GM13976 (cell line): ENCODE measurements around the gene HTR2A.
A peak's percentile ranks its signal among the peaks of the same experiment; 100 is the strongest.

ENCODE experiments used
- DNase-seq: peaks from one replicate; pipeline ENCODE4 v3.0.0; 2012; ENCODE audit warnings: low spot score
- in situ Hi-C: fragments of 300-500 bp; cut with MboI; formaldehyde crosslinking; loops from one replicate; pipeline ENCODE4 v1.12.0; 2022; ENCODE audit warnings: low sequenced_read_pairs, mixed read lengths, inconsistent platforms; ENCODE audit not compliant: unreplicated experiment
- TF ChIP-seq, protein P1 (sequence below): IDR thresholded peaks from 2 replicates; pipeline ENCODE4 v1.5.1; 2012; ENCODE audit warnings: borderline replicate concordance, mild to moderate bottlenecking; ENCODE audit not compliant: insufficient read depth; ENCODE audit errors: extremely low read depth, missing control alignments, control extremely low read depth

Gene HTR2A

DNA sequence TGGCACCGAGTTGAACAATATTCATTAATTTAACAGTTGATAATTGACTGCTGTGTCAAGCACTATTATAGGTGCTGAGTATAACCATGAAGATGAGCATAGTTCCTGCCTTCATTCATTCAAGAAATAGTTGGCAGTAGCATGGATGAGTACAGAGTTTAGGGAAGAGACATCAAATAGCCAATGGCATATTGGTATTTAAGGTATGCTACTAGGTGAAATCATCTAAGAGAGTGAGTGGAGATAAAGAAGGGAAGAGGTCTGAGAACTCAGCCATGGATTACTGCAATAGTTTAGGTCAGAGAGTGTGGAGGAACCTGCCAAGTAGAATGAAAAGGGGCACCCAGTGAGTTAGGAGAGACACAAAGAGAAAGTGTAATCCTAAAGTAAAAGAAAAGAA is 4.9 kb upstream of the HTR2A start:
- in situ Hi-C loops: no loop called here

DNA sequence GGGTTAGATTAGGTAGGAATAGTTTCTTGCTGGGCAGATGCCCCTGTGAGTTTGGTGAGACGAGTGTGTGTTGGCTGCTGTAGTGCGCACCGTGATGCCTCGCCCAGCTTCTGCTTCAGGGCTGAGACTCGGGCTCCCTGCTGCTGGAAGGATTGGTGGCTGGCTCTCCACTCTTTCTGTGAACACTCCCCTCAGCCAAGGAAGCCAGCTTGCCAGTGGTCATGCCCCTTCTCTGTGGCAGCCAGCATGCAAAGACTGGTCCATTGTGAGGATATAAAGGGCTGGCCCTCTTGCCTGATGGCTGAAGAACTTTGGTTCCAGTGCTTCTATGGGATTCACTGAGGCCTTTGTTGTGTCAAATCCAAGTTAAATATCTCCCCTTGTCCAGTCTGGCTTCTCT is 2.9 kb upstream of the HTR2A start:
- in situ Hi-C loops: no loop called here
- DNase-seq: no peak
- TF ChIP-seq, protein P1, sequence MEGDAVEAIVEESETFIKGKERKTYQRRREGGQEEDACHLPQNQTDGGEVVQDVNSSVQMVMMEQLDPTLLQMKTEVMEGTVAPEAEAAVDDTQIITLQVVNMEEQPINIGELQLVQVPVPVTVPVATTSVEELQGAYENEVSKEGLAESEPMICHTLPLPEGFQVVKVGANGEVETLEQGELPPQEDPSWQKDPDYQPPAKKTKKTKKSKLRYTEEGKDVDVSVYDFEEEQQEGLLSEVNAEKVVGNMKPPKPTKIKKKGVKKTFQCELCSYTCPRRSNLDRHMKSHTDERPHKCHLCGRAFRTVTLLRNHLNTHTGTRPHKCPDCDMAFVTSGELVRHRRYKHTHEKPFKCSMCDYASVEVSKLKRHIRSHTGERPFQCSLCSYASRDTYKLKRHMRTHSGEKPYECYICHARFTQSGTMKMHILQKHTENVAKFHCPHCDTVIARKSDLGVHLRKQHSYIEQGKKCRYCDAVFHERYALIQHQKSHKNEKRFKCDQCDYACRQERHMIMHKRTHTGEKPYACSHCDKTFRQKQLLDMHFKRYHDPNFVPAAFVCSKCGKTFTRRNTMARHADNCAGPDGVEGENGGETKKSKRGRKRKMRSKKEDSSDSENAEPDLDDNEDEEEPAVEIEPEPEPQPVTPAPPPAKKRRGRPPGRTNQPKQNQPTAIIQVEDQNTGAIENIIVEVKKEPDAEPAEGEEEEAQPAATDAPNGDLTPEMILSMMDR: no peak

More for the DNA sequence above, 4.9 kb upstream of the HTR2A start:
- DNase-seq: no peak
- TF ChIP-seq, protein P1: no peak

DNA sequence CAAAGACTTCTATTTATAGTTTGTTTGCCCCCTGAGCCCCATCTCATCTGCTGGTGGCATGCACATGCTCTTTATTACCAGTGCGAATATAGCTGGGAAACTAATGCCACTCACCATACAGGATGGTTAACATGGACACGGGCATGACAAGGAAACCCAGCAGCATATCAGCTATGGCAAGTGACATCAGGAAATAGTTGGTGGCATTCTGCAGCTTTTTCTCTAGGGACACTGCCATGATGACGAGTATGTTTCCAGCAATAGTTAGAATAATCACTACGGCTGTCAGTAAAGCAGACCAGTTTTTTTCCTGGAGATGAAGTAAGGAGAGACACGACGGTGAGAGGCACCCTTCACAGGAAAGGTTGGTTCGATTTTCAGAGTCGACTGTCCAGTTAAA is 1.5 kb downstream of the HTR2A start:
- in situ Hi-C loops: no loop called here
- DNase-seq: no peak
- TF ChIP-seq, protein P1: no peak

DNA sequence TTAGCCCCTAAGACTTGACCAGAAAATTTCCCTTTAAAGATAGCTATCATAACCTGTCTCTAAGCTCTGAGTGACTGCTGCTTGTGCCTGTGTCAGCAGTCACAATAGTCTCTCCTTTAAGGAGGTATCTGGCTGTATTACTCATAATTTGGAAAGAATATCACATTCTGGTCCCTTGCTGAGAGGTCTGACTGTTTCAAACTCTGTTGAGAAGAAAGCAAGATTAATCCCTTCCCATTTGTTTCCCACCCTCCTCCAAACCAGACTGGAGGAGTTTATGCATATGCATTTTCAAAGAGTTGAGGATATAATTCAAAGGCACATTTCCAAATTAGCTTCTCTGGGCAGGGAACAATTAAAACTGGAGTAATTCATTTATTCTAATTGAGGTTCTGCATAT is 2.3 kb downstream of the HTR2A start:
- in situ Hi-C loops: no loop called here
- no peak for DNase-seq
- TF ChIP-seq, protein P1: no peak

DNA sequence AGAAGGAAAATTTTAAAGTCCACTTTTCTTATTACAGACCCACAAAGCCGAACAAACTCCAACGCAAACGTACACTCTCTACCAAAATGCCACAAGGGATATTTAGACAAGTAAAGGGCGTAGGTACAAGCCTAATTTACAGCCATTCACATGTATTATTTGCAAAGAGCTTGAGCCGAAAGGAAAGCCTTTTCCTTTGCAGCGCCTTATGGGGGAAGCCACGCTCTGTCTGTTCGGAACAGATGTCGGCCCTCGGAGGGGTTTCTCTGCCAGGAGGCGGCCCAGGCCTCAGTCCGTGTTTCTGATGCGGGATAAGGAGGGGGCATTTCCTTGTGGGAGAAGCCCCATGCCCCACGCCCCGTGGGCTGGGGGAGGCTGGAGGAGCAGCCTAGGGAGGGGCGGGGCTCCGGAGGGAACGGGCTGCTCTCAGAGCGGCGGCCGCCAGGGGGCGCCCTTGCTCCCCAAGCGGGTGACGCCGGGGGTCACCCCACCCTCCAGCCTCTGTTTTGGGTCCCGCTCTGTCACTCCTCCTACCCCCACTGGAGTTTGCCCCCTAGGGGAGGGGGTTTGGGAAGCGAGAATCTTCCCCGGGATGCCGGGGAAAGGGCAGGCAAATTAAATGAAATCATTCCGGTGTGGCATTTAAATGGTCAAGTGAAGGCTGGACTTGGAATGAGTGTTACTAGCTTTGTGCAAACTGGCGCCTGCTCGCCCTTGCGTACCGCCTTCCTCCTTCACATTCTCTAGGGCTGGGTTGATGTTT is 2.9 kb downstream of the HTR2A start:
- TF ChIP-seq, protein P1: peak; percentile 68
- peak; percentile 87 for DNase-seq
- in situ Hi-C loops: no loop called here

DNA sequence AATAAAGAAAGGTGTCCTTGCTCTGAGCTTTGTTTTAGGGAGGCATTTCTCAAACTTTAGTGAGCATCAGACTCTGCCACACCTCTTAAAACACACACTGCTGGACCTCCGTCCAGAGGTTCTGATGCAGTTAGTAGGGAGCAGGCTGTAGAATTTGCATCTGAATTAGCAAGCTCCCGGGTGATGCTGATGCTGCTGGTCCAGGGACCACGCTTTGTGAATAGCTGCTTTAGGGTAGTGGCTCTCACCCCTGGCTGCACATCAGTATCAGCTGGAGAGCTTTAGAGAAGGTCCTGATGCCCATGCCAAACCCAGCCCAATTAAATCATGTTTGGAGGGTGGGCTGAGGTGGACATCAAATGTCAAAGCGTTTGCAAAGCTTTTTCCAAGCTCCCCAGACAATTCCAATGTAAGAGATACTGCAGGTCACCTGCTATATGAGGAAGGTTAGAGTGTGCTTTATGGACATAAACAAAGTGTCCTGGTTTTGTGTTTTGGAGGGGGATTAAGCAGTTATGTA is 3.6 kb downstream of the HTR2A start:
- in situ Hi-C loops: no loop called here
- TF ChIP-seq, protein P1: no peak
- no peak for DNase-seq
